SK-N-SH (cell line): ENCODE measurements around the gene CSF2RB. TPM values are rescaled to one million over a fixed set of nuclear protein-coding genes. Genes with fewer than 3 reads are reported as not detected.

Experiments
- CTCF ChIA-PET: fragments of 300-600, 350-600 bp; formaldehyde crosslinking; extraction: SDS; loops from one replicate; lab custom pipeline; 2021; lab: Yijun Ruan, JAX
- POLR2A ChIA-PET: fragments of 350-600 bp; sonication (Branson Sonifier 250); formaldehyde crosslinking; extraction: SDS; loops from one replicate; lab custom pipeline; 2020; ENCODE audit warnings: antibody characterized with exemption, inconsistent platforms; lab: Yijun Ruan, JAX
- DNase-seq: peaks from one replicate; pipeline ENCODE4 v3.0.0; 2012
- H2AFZ ChIP-seq: fragments of 200-600 bp; sonication (generic); 2 replicates; pipeline ENCODE4 v1.8.1; 2016; ENCODE audit warnings: antibody characterized with exemption, mild to moderate bottlenecking, low read depth
- H3F3A ChIP-seq: fragments of 200-600 bp; sonication (generic); replicated peaks from 2 replicates; pipeline ENCODE3; 2016; ENCODE audit warnings: antibody characterized with exemption, mild to moderate bottlenecking; ENCODE audit not compliant: insufficient read depth
- H3K27ac ChIP-seq, 2 experiments: fragments of 200-500 bp in 1 of 2; fragments of 200-600 bp in 1 of 2; sonication (Bioruptor generic) in 1 of 2; sonication (generic), shearing (Covaris generic) in 1 of 2; 2 replicates each; pipeline versions ENCODE4 v1.5.1 to v1.6.1; 2014 to 2016; ENCODE audit warnings: low read depth in 2 of 2, inconsistent platforms in 1 of 2, low read length in 1 of 2, mild to moderate bottlenecking in 1 of 2, mixed read lengths in 1 of 2
- H3K27me3 ChIP-seq: fragments of 200-600 bp; sonication (generic), shearing (Covaris generic); 2 replicates; pipeline ENCODE4 v1.6.1; 2016; ENCODE audit warnings: mixed run types; ENCODE audit not compliant: insufficient read depth
- H3K36me3 ChIP-seq, 2 experiments: fragments of 200-500 bp in 1 of 2; fragments of 200-600 bp in 1 of 2; sonication (Bioruptor generic) in 1 of 2; sonication (generic) in 1 of 2; replicated peaks in 1 of 2; 2 replicates each; pipeline versions ENCODE3 to v1.5.1; 2014 to 2016; ENCODE audit warnings: low read length in 1 of 2, mild to moderate bottlenecking in 1 of 2; ENCODE audit not compliant: insufficient read depth in 2 of 2, control insufficient read depth in 1 of 2
- H3K4me1 ChIP-seq, 2 experiments: fragments of 200-500 bp in 1 of 2; fragments of 200-600 bp in 1 of 2; sonication (Bioruptor generic) in 1 of 2; sonication (generic), shearing (Covaris generic) in 1 of 2; 2 replicates each; pipeline versions ENCODE4 v1.5.1 to v1.6.1; 2014 to 2016; ENCODE audit warnings: low read depth in 1 of 2, low read length in 1 of 2, mixed run types in 1 of 2; ENCODE audit not compliant: insufficient read depth in 2 of 2, control insufficient read depth in 1 of 2
- H3K4me2 ChIP-seq: fragments of 200-600 bp; sonication (generic), shearing (Covaris generic); 2 replicates; pipeline ENCODE4 v1.6.1; 2017; ENCODE audit warnings: mixed run types
- H3K4me3 ChIP-seq, 2 experiments: fragments of 200-500 bp in 1 of 2; fragments of 200-600 bp in 1 of 2; sonication (Bioruptor generic) in 1 of 2; sonication (generic), shearing (Covaris generic) in 1 of 2; 2 replicates each; pipeline versions ENCODE4 v1.5.1 to v1.8.1; 2014 to 2016; ENCODE audit warnings: low read depth in 2 of 2, inconsistent platforms in 1 of 2, low read length in 1 of 2, mild to moderate bottlenecking in 1 of 2, mixed read lengths in 1 of 2, moderate library complexity in 1 of 2
- H3K79me2 ChIP-seq: fragments of 200-600 bp; sonication (generic); 2 replicates; pipeline ENCODE4 v1.8.1; 2017; ENCODE audit warnings: mild to moderate bottlenecking; ENCODE audit not compliant: insufficient read depth
- H3K9ac ChIP-seq: fragments of 200-600 bp; sonication (generic); 2 replicates; pipeline ENCODE4 v1.6.1; 2017; ENCODE audit warnings: mixed run types
- H3K9me2 ChIP-seq: fragments of 200-600 bp; sonication (generic); 2 replicates; pipeline ENCODE4 v1.6.1; 2017; ENCODE audit warnings: mixed run types
- H3K9me3 ChIP-seq: fragments of 200-600 bp; sonication (generic); 2 replicates; pipeline ENCODE4 v1.6.1; 2017; ENCODE audit warnings: mixed run types, mild to moderate bottlenecking, moderate library complexity
- H4K20me1 ChIP-seq: fragments of 200-600 bp; sonication (generic); 2 replicates; pipeline ENCODE4 v1.6.1; 2017; ENCODE audit warnings: mild to moderate bottlenecking, mixed run types; ENCODE audit not compliant: insufficient read depth
- CHD2 ChIP-seq: fragments of 150-350 bp; IDR thresholded peaks from 2 replicates; pipeline ENCODE4 v1.6.1; 2018; ENCODE audit warnings: low read length; ENCODE audit not compliant: partially characterized antibody
- ELF1 ChIP-seq: IDR thresholded peaks from 2 replicates; pipeline ENCODE4 v1.4.0; 2012
- EP300 ChIP-seq, 2 experiments: IDR thresholded peaks; 2 replicates each; pipeline versions ENCODE4 v1.4.0 to v1.6.1; 2012; ENCODE audit warnings: borderline replicate concordance in 1 of 2, low read depth in 1 of 2, low read length in 1 of 2
- MEF2A ChIP-seq: IDR thresholded peaks from 2 replicates; pipeline ENCODE4 v1.4.0; 2012; ENCODE audit warnings: low read depth, borderline replicate concordance
- MXI1 ChIP-seq: IDR thresholded peaks from 2 replicates; pipeline ENCODE4 v1.6.1; 2012; ENCODE audit warnings: mild to moderate bottlenecking, low read depth, low read length, improper control_type of control experiment
- RAD21 ChIP-seq: IDR thresholded peaks from 2 replicates; pipeline ENCODE4 v1.6.1; 2012; ENCODE audit warnings: mild to moderate bottlenecking, low read length
- RCOR1 ChIP-seq: fragments of 150-350 bp; IDR thresholded peaks from 2 replicates; pipeline ENCODE4 v1.6.1; 2017; ENCODE audit warnings: antibody characterized with exemption, low read length
- RXRA ChIP-seq: IDR thresholded peaks from 2 replicates; pipeline ENCODE4 v1.4.0; 2012; ENCODE audit warnings: low read depth, mild to moderate bottlenecking, borderline replicate concordance
- SIN3A ChIP-seq: IDR thresholded peaks from 2 replicates; pipeline ENCODE4 v1.6.1; 2012; ENCODE audit warnings: low read depth, mild to moderate bottlenecking, low read length, moderate library complexity, borderline replicate concordance
- TAF1 ChIP-seq: IDR thresholded peaks from 2 replicates; pipeline ENCODE4 v1.6.1; 2012; ENCODE audit warnings: low read depth, mild to moderate bottlenecking, low read length, moderate library complexity, borderline replicate concordance
- USF1 ChIP-seq: IDR thresholded peaks from 2 replicates; pipeline ENCODE4 v1.4.0; 2012; ENCODE audit warnings: low read depth, borderline replicate concordance
- USF2 ChIP-seq: fragments of 150-350 bp; IDR thresholded peaks from 2 replicates; pipeline ENCODE4 v1.6.1; 2017; ENCODE audit warnings: antibody characterized with exemption, low read length, low read depth, borderline replicate concordance
- ZBTB33 ChIP-seq: IDR thresholded peaks from 2 replicates; pipeline ENCODE4 v1.4.0; 2012; ENCODE audit warnings: low read depth, borderline replicate concordance
- WGBS: methylation state at CpG from one replicate; pipeline ENCODE4 v1.1.6; 2017; ENCODE audit warnings: low lambda C conversion rate; 5-methylcytosine and 5-hydroxymethylcytosine counted together
- polyA plus RNA-seq, 3 experiments: library from polyadenylated mRNA; depleted of rRNA; stranded (reverse); fragments of >200 nt; gene quantifications; 2 replicates each; pipeline ENCODE4 v1.2.3, GENCODE V29; 2012

Gene CSF2RB
- polyA plus RNA-seq, 1 of the 3 experiments (the other 2 are of a cell fraction), result not detected

- WGBS, result 46% methylated on average over 13 of the region's 13 CpGs
- no peak for TF ChIP-seq RAD21
- TF ChIP-seq CHD2, result no peak
- TF ChIP-seq RCOR1, result no peak
- no peak for TF ChIP-seq EP300 (IDR thresholded peaks at IDR 0.05; ENCODE audit: borderline replicate concordance in 1 of 2, low read depth in 1 of 2, low read length in 1 of 2)
- TF ChIP-seq SIN3A, result no peak
- TF ChIP-seq RXRA, result no peak
- no peak for TF ChIP-seq MEF2A
- TF ChIP-seq ELF1, result no peak
- TF ChIP-seq USF1, result no peak
- no peak for TF ChIP-seq USF2
- no peak for TF ChIP-seq MXI1
- H3K36me3 ChIP-seq, result no peaks in the 10 kb centered on the region
- H3K4me3 ChIP-seq, result no peak overlapping the region
- ChIA-PET POLR2A (no interaction called here), CTCF (no interaction called here)
- H3K79me2 ChIP-seq, result no peaks in the 10 kb centered on the region
- H4K20me1 ChIP-seq, result no peaks in the 10 kb centered on the region
- H3K9ac ChIP-seq, result no peak overlapping the region
- no peak overlapping the region; the same call in 1 of the 2 replicates for H3K4me2 ChIP-seq
- H3K4me1 ChIP-seq, result no peaks in the 10 kb centered on the region
- no peaks in the 10 kb centered on the region for H3F3A ChIP-seq
- H2AFZ ChIP-seq, result no peak overlapping the region
- no peak for DNase-seq
- H3K27ac ChIP-seq, result no peak overlapping the region
- H3K9me2 ChIP-seq, result no peaks in the 10 kb centered on the region
- H3K27me3 ChIP-seq, result peaks cover 10% of the 10 kb centered on the region; the same call in 1 of the 2 replicates
- H3K9me3 ChIP-seq, result no peaks in the 10 kb centered on the region
Observed at GRCh38 chr22:36911887-36912661, 1.4 kb upstream of the CSF2RB start.

- ChIA-PET CTCF (interaction anchor here (1.8 kb wide), 1 partner anchor 57 kb away, joined by 6 read pairs; no protein-coding TSS in a partner anchor), POLR2A (no interaction called here)
- no peak overlapping the region for H2AFZ ChIP-seq
- no peak overlapping the region for H3K27ac ChIP-seq
- no peaks in the 10 kb centered on the region for H3K36me3 ChIP-seq
- WGBS, result 71% methylated on average over 8 of the region's 8 CpGs
- H3K9me3 ChIP-seq, result no peaks in the 10 kb centered on the region
- H3K4me3 ChIP-seq, result no peak overlapping the region
- TF ChIP-seq MXI1 (no peak), TAF1 (no peak), ZBTB33 (no peak)
- TF ChIP-seq, all 33 proteins: peak for 0
- Histone ChIP-seq H3K9me2 (no peaks in the 10 kb centered on the region), H3F3A (no peaks in the 10 kb centered on the region), H3K27me3 (peaks cover 10% of the 10 kb centered on the region; the same call in 1 of the 2 replicates), H3K9ac (no peak overlapping the region), H4K20me1 (no peaks in the 10 kb centered on the region), H3K4me2 (no peak overlapping the region; the same call in 1 of the 2 replicates), H3K4me1 (no peaks in the 10 kb centered on the region), H3K79me2 (no peaks in the 10 kb centered on the region)
- DNase-seq, result no peak
Observed at GRCh38 chr22:36912694-36913426, 568 bp upstream of the CSF2RB start.
